NCI-H748 treated with DMSO at 0.1 percent for 48 hours (cell line): ENCODE data around the gene SEC61G.

ENCODE experiments used
- DNase-seq: peaks from one replicate; lab custom pipeline; 2025; lab: John Stamatoyannopoulos, UW

The SEC61G gene

DNA sequence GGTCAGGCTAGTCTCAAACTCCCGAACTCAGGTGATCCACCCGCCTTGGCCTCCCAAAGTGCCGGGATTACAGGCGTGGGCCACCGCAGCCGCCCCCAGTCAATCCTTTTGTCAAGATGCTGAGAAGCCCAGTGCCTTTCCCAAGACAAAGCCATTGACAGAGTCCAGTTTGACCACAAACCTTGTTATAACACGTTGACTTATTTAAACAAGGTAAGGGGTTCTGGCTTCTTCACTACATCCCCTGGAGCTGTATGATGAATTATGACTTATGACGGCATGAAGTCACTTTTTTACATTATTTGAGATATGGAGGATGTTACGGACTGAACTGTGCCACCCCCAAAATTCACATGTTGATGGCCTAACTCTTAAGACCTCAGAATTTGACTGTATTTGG, 5.8 kb upstream of the SEC61G start:
- no peak for DNase-seq

DNA sequence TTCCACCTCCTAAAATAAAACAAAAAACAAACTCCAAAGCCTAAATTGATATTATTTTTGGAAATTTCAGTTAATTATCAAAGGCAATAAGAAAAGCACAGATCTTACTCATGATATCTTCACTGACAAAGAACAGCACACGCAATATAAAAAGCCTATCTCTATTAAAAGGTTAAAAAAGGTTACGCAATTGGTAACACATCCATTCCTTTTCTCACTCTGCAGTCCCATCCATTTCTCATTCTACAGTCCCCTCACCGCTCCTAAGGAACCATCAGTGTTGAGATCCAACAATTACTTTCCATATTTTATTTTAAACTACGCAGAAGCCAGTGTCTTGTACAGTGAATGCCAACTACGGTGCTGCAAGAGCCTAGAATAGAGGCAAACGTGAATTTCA, 1.3 kb downstream of the SEC61G start:
- no peak for DNase-seq

DNA sequence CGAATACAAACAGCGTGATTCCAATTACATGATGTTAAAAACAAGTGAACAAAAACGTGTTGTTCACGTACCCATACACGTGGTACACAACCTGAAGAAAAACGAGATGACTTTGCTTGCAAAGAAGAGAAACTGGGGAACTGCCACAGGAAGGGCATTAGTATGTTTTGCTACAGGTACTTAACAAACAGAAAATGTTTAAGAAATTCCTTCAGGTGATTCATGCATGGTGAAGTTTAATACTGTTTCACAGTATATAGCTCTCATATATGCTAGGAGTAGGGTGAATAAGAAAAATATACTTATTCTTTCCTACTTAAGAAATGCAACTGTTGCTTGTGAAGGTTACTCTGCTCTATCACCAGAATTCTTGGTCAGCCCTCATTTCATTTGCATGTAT, 9.8 kb downstream of the SEC61G start:
- no peak for DNase-seq

- no peak for DNase-seq
Observed at GRCh38 chr7:54747234-54747633, 11.8 kb downstream of the SEC61G start.

GRCh38 chr7:54743580-54743979, 15.4 kb downstream of the SEC61G start:
- no peak for DNase-seq

DNA sequence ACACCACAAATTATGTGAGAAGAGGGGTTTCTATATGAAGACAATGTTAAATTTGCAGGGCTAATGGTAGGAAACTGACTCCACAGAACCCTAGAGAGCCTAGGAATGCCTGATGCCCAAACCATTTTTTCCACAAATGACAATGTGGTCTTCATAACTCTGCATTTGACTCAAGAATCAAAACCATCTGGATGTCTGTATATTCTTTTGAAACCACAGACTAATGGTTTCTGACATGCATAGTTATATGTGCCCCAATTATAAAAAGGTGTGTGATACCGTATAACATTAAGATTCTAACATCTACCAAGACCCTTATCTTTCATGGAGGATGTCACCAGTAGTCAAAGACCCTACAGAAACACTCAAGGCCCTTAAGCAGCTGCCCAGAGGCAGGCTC, 20.3 kb downstream of the SEC61G start:
- DNase-seq = no peak

DNA sequence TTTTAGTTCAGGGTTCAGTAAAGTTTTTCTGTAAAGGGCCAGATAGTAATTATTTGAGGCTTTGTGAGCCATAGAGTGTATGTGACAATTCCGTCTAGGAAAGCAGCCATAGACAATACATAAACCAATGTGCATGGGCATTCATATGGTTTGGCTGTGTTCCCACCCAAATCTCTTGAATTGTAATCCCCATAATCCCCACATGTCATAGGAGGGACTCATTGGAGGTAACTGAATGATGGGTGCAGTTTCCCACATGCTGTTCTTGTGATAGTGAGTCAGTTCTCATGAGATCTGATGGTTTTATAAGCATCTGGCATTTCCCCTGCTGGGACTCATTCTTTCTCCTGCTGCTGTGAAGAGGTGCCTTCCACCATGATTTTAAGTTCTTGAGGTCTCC, 29.9 kb downstream of the SEC61G start:
- DNase-seq = no peak

GRCh38 chr7:54728411-54728810, 30.6 kb downstream of the SEC61G start:
- no peak for DNase-seq

GRCh38 chr7:54725255-54725654, 33.8 kb downstream of the SEC61G start:
- DNase-seq = no peak

DNA sequence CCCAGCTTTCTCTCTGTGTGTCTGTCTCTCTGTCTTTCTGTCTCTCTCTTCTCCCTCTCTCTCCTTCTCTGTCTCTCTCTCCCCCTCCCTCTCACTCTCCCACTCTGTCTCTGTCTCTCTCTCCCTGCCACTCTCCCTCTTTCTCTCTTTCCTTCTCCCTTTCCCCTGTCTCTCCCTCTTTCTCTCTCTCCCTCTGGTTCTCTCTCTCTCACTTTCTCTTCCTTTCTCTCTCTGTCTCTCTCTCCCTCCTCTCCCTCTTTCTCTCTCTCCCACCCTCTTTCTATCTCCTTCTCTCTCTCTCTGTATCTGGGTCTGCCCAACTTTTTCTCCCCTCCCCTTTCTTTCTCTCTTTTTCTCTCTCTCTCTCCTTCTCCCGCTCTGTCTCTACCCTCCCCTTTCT, 36.5 kb downstream of the SEC61G start:
- no peak for DNase-seq

DNA sequence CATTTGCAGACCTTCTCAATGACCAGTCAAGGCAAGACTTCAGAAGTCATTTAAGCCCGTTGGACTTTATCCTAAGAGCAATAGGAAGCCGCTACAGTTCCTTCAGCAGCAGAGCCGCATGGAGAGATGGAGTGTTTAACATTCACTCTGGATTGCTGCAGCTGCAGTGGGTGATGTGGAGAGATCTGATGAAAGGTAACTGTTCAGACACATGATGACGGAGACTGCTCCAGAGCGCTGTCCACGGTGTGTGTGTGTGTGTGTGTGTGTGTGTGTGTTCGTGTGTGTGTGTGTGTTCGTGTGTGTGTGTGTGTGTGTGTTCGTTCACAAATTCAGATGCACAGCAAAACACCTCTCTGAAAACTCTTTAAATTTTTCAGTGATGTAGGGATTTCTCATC, 37.0 kb downstream of the SEC61G start:
- no peak for DNase-seq

- no peak for DNase-seq
Observed at GRCh38 chr7:54719974-54720373, 39.0 kb downstream of the SEC61G start.

- no peak for DNase-seq
Observed at GRCh38 chr7:54719425-54719824, 39.6 kb downstream of the SEC61G start.

DNA sequence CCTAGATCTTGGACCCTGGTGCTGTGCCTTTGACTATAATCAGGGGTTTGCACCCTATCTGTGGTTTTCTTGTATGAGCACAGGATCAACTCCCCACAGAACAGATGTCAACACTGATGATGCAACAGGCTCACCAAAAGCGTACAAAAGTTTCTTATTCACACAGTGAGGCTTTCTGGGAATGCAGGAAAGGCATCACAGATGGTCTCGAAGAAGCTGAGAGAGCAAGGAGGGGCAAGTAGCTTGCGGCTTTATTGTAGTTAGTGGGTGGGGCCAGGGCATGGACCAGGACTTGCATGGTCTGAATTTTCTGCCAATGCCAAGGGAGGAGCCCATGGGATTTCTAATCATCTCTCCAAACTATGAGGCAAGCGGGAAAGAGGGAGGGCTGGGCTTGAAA, 46.2 kb downstream of the SEC61G start:
- DNase-seq = no peak

GRCh38 chr7:54711900-54712595, 47.0 kb downstream of the SEC61G start:
- no peak for DNase-seq

- no peak for DNase-seq
Observed at GRCh38 chr7:54709283-54709682, 49.7 kb downstream of the SEC61G start.

DNA sequence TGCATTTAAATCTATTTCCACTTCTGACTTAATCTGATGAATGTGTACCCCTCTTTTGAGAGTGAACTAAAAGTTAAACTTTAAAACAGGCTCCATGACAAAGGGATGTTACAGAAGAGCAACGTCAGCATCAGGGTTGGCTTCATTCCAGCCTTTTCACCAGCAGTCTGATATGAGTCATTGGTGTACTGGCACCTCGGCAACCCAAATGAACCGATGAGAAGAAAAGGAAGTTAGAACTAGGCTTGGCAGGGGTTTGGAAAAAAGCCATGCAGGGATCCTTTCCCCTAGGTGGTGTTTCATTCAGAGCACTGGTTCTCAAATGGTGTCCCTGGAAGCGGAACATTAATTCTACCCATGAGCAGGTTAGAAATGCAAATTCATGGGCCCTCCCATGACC, 53.6 kb downstream of the SEC61G start:
- no peak for DNase-seq

GRCh38 chr7:54704851-54705250, 54.2 kb downstream of the SEC61G start:
- no peak for DNase-seq
